ENCODE results near the gene FZD1. TPM values are rescaled to one million over a fixed set of nuclear protein-coding genes. Genes with fewer than 3 reads are reported as not detected.

The FZD1 gene
- total RNA-seq, 1 experiment from 2014 or later = 2.8 TPM

DNA sequence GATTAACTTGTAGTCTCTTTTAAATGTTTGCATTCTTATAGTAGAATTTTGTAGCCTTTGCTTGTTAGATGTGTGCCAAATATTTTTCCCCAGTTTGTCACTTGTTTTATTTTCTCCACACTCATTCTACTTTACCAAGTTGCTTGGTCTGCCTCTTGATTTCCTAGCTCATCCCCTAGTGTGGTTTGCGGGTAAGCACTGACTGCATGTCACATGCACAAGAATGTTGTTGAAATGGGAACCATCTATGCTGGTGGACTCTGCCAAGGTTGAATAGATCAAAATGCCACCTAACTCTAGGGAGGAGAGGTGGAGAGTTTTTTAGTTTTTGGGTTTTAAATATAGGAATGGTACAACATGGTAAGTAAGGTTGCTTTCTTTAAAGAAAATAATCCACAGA lies 47.6 kb downstream of the FZD1 start:
- Histone ChIP-seq H3K36me3 (ENCODE audit: low read depth) (no peaks in the 10 kb centered on the region), H4K20me1 (ENCODE audit: insufficient read depth) (no peaks in the 10 kb centered on the region), H3K9me2 (ENCODE audit: insufficient read depth) (no peaks in the 10 kb centered on the region), H3K4me2 (no peak overlapping the region), H3K27me3 (ENCODE audit: insufficient read depth, low read depth) (no peaks in the 10 kb centered on the region), H3K27ac (no peak overlapping the region), H3K4me1 (replicated peaks; ENCODE audit: insufficient read depth) (no peaks in the 10 kb centered on the region), H3K4me3 (no peak overlapping the region), H2AFZ (no peak overlapping the region), H3K79me2 (ENCODE audit: low read depth) (no peaks in the 10 kb centered on the region), H3K9me3 (ENCODE audit: insufficient read depth, low read depth) (no peaks in the 10 kb centered on the region), H3F3A (ENCODE audit: insufficient read depth, low read depth) (no peaks in the 10 kb centered on the region)
- intact Hi-C loops (cut with micrococcal nuclease; ENCODE audit: unreplicated experiment) = no loop called here
- no peak for DNase-seq
- TF ChIP-seq EZH2 (IDR thresholded peaks at IDR 0.05; ENCODE audit: low read depth) = no peak
- no peak for TF ChIP-seq CTCF (conservative IDR thresholded peaks at IDR 0.05)
- ChIA-PET POLR2A (ENCODE audit: unreplicated experiment) (no interaction called here), CTCF (no interaction called here)
- BruUV-seq (replicated peaks) = no TSS peak

DNA sequence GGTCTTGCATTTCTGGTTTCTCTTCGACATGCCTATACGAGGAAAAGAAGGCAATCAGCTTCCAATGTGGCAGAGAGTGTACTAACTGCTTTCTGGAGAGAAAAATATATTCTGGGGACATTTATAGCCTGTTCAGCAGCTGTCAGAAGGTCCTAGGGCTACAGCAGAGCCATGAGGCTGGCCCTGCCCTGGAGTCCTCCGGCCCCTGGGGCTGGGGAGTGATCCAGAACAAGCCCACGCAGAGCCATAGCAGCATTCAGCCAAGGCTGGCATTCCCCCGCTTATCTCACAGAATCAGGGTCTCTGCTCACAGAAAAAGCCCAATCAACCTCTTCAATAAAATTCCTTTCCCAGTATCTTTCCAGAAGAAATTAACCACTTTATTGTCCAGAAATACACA lies 48.9 kb downstream of the FZD1 start:
- H3K9me3 ChIP-seq (ENCODE audit: insufficient read depth, low read depth) = no peaks in the 10 kb centered on the region
- no peak overlapping the region for H3K4me2 ChIP-seq
- no peaks in the 10 kb centered on the region for H3K79me2 ChIP-seq (ENCODE audit: low read depth)
- H3K4me3 ChIP-seq = no peak overlapping the region
- POLR2A ChIA-PET (ENCODE audit: unreplicated experiment) = no interaction called here
- intact Hi-C loops (cut with micrococcal nuclease; ENCODE audit: unreplicated experiment) = no loop called here
- H2AFZ ChIP-seq = no peak overlapping the region
- H3K9me2 ChIP-seq (ENCODE audit: insufficient read depth) = no peaks in the 10 kb centered on the region
- H4K20me1 ChIP-seq (ENCODE audit: insufficient read depth) = no peaks in the 10 kb centered on the region
- DNase-seq = no peak
- H3F3A ChIP-seq (ENCODE audit: insufficient read depth, low read depth) = no peaks in the 10 kb centered on the region
- CTCF ChIA-PET = interaction anchor here (0.6 kb wide), 1 partner anchor 33 kb away, joined by 3 read pairs; no protein-coding TSS in a partner anchor
- H3K36me3 ChIP-seq (ENCODE audit: low read depth) = no peaks in the 10 kb centered on the region
- BruUV-seq (replicated peaks) = no TSS peak
- H3K4me1 ChIP-seq (replicated peaks; ENCODE audit: insufficient read depth) = no peaks in the 10 kb centered on the region
- H3K27me3 ChIP-seq (ENCODE audit: insufficient read depth, low read depth) = no peaks in the 10 kb centered on the region
- no peak for TF ChIP-seq EZH2 (IDR thresholded peaks at IDR 0.05; ENCODE audit: low read depth)
- no peak for TF ChIP-seq CTCF (conservative IDR thresholded peaks at IDR 0.05)
- no peak overlapping the region for H3K27ac ChIP-seq

DNA sequence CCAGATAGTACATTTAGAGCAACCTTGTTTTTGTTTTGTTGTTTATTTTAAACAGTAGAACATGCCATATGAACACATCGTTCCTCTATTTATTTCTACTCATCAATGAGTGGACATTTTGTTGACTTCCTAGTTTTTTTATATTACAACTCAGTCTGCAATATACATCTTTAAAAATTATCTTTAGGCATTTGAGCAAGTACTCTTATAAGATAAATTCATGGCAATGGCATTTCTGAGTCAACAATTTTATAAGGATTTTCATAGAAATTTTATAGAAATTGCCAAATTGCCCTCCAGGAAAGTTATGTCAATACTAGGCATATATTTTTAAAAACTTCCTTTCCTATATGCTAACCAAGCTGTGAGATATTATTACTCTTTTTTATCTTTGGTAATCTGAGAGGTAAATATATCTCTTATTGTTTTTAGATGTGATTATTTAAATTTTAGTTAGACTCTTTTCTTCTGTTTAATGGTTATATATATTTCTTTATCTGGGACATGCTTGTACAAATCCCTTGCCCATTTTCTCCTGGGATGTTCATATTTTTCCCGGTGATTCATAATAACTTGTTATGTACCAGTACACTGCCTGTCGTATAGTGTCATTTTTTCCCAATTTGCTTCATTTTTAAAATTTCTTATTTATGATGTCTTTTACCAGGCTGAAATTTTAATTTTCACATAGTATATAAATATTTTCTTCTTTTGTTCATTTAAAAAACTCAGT lies 50.5 kb downstream of the FZD1 start:
- CTCF ChIA-PET = no interaction called here
- no peak for DNase-seq

More for the DNA sequence above, 50.5 kb downstream of the FZD1 start:
- H3K9me3 ChIP-seq (ENCODE audit: insufficient read depth, low read depth) = no peaks in the 10 kb centered on the region
- no peak overlapping the region for H2AFZ ChIP-seq
- no peak for TF ChIP-seq EZH2 (IDR thresholded peaks at IDR 0.05; ENCODE audit: low read depth)
- TF ChIP-seq CTCF (conservative IDR thresholded peaks at IDR 0.05) = no peak
- no peaks in the 10 kb centered on the region for H3K79me2 ChIP-seq (ENCODE audit: low read depth)
- H3F3A ChIP-seq (ENCODE audit: insufficient read depth, low read depth) = no peaks in the 10 kb centered on the region
- no peak overlapping the region for H3K4me2 ChIP-seq
- no peak overlapping the region for H3K4me3 ChIP-seq
- H3K4me1 ChIP-seq (replicated peaks; ENCODE audit: insufficient read depth) = no peaks in the 10 kb centered on the region
- no peaks in the 10 kb centered on the region for H3K27me3 ChIP-seq (ENCODE audit: insufficient read depth, low read depth)
- H3K27ac ChIP-seq = no peak overlapping the region
- no peaks in the 10 kb centered on the region for H4K20me1 ChIP-seq (ENCODE audit: insufficient read depth)
- intact Hi-C loops (cut with micrococcal nuclease; ENCODE audit: unreplicated experiment) = no loop called here
- POLR2A ChIA-PET (ENCODE audit: unreplicated experiment) = no interaction called here
- H3K36me3 ChIP-seq (ENCODE audit: low read depth) = no peaks in the 10 kb centered on the region
- H3K9me2 ChIP-seq (ENCODE audit: insufficient read depth) = no peaks in the 10 kb centered on the region
- no TSS peak for BruUV-seq (replicated peaks)

Data from PC-9 (cell line).